GM19239 (cell line): ENCODE results near the gene NTRK2.

Experiments used
- DNase-seq: peaks from one replicate; pipeline ENCODE4 v3.0.0; 2011; ENCODE audit warnings: low spot score; ENCODE audit not compliant: insufficient read length
- FAIRE-seq: peaks from 2 replicates; lab custom pipeline; 2011; peaks lifted over from hg19 to GRCh38; lab: Jason Lieb, UNC

Gene NTRK2

GRCh38 chr9:84921175-84921574 is 251.6 kb downstream of the NTRK2 start:
- FAIRE-seq (no peak), DNase-seq (no peak)

GRCh38 chr9:84922051-84922450 is 252.5 kb downstream of the NTRK2 start:
- no peak for FAIRE-seq
- no peak for DNase-seq

- DNase-seq = no peak
- FAIRE-seq = no peak
Observed at GRCh38 chr9:84924266-84924665, 254.7 kb downstream of the NTRK2 start.

- FAIRE-seq = no peak
Observed at GRCh38 chr9:84925225-84925872, 255.8 kb downstream of the NTRK2 start.

GRCh38 chr9:84926793-84927192 is 257.3 kb downstream of the NTRK2 start:
- no peak for FAIRE-seq

More at GRCh38 chr9:84925225-84925872, 255.8 kb downstream of the NTRK2 start:
- no peak for DNase-seq

GRCh38 chr9:84928419-84928818 is 258.9 kb downstream of the NTRK2 start:
- no peak for FAIRE-seq

More at GRCh38 chr9:84926793-84927192, 257.3 kb downstream of the NTRK2 start:
- no peak for DNase-seq

GRCh38 chr9:84929068-84929467 is 259.5 kb downstream of the NTRK2 start:
- FAIRE-seq (no peak), DNase-seq (no peak)

More at GRCh38 chr9:84928419-84928818, 258.9 kb downstream of the NTRK2 start:
- no peak for DNase-seq

GRCh38 chr9:84932915-84933527 is 263.5 kb downstream of the NTRK2 start:
- no peak for DNase-seq

GRCh38 chr9:84935528-84936117 is 266.1 kb downstream of the NTRK2 start:
- no peak for FAIRE-seq
- no peak for DNase-seq

More at GRCh38 chr9:84932915-84933527, 263.5 kb downstream of the NTRK2 start:
- FAIRE-seq = no peak

- FAIRE-seq = no peak
- DNase-seq = no peak
Observed at GRCh38 chr9:84937180-84937579, 267.7 kb downstream of the NTRK2 start.

- FAIRE-seq (no peak), DNase-seq (no peak)
Observed at GRCh38 chr9:84937581-84937980, 268.1 kb downstream of the NTRK2 start.

- FAIRE-seq = no peak
- DNase-seq = no peak
Observed at GRCh38 chr9:84939774-84940173, 270.2 kb downstream of the NTRK2 start.

GRCh38 chr9:84940294-84940693 is 270.8 kb downstream of the NTRK2 start:
- FAIRE-seq (no peak), DNase-seq (no peak)

GRCh38 chr9:84941792-84942191 is 272.3 kb downstream of the NTRK2 start:
- DNase-seq (no peak), FAIRE-seq (no peak)

- FAIRE-seq = no peak
- DNase-seq = no peak
Observed at GRCh38 chr9:84943482-84944050, 274.0 kb downstream of the NTRK2 start.

- FAIRE-seq (no peak), DNase-seq (no peak)
Observed at GRCh38 chr9:84945878-84946538, 276.5 kb downstream of the NTRK2 start.

GRCh38 chr9:84947412-84947972 is 278.0 kb downstream of the NTRK2 start:
- DNase-seq (no peak), FAIRE-seq (no peak)

GRCh38 chr9:84949258-84949657 is 279.7 kb downstream of the NTRK2 start:
- FAIRE-seq (no peak), DNase-seq (no peak)

GRCh38 chr9:84949971-84950370 is 280.4 kb downstream of the NTRK2 start:
- DNase-seq = no peak
- no peak for FAIRE-seq
